Mesothelial cell of epicardium (in vitro differentiated cells): ENCODE data around the gene DGKI. TPM values are rescaled to one million over a fixed set of nuclear protein-coding genes. Genes with fewer than 3 reads are reported as not detected.

Experiments
- DNase-seq, 2 experiments: peaks; one replicate each; pipeline ENCODE4 v3.0.0; 2021; ENCODE audit warnings: low spot score in 2 of 2; ENCODE audit not compliant: unreplicated experiment in 2 of 2
- H3K27ac Mint-ChIP-seq: 2 replicates; pipeline ENCODE4 v1.8.0; 2021; ENCODE audit warnings: mixed read lengths
- H3K27me3 Mint-ChIP-seq: 2 replicates; pipeline ENCODE4 v1.8.0; 2021; ENCODE audit warnings: low read depth, mixed read lengths
- H3K36me3 Mint-ChIP-seq: 2 replicates; pipeline ENCODE4 v1.8.0; 2021; ENCODE audit warnings: mixed read lengths
- H3K4me1 Mint-ChIP-seq: 2 replicates; pipeline ENCODE4 v1.8.0; 2021; ENCODE audit warnings: mixed read lengths
- H3K4me3 Mint-ChIP-seq: 2 replicates; pipeline ENCODE4 v1.8.0; 2021; ENCODE audit warnings: mild to moderate bottlenecking, moderate library complexity, mixed read lengths
- H3K9me3 Mint-ChIP-seq: 2 replicates; pipeline ENCODE4 v1.8.0; 2021; ENCODE audit warnings: mixed read lengths
- total RNA-seq: library from RNA; stranded (reverse); gene quantifications from 3 replicates; pipeline ENCODE4 v1.2.1, GENCODE V29; 2021
- TF ChIP-seq, protein P1 (sequence below): fragments of 200-600 bp; sonication (generic); IDR thresholded peaks from one replicate; pipeline ENCODE4 v1.5.0; 2021; ENCODE audit warnings: antibody characterized with exemption; ENCODE audit not compliant: unreplicated experiment

Gene DGKI
- total RNA-seq, 1 donor from 2014 or later: 2.0 TPM

DNA sequence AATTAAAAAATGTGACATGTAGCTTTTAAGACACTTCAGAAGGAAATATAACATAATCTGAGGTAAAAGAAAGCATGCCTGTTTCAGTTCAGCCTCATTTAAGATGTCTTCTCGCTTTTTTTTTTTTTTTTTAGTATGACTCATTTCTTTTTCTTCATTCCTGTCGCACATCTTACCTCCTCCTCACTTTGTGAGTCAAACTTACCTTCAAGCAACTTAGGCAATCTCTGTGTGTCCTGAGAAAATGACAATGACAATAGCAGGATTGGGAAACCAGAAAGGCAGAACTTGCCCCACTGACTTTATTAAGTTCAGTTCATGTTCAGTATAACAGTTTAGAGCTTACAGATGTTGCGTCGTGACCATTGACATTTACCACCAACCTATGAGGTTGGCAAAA lies 511.0 kb downstream of the DGKI start:
- Mint-ChIP-seq H3K9me3 (peaks cover 16% of the 10 kb centered on the region), H3K4me1 (peaks cover 4% of the 10 kb centered on the region), H3K27me3 (no peaks in the 10 kb centered on the region), H3K36me3 (peaks cover 29% of the 10 kb centered on the region), H3K4me3 (no peak overlapping the region), H3K27ac (no peak overlapping the region)
- DNase-seq: no peak
- TF ChIP-seq, protein P1, sequence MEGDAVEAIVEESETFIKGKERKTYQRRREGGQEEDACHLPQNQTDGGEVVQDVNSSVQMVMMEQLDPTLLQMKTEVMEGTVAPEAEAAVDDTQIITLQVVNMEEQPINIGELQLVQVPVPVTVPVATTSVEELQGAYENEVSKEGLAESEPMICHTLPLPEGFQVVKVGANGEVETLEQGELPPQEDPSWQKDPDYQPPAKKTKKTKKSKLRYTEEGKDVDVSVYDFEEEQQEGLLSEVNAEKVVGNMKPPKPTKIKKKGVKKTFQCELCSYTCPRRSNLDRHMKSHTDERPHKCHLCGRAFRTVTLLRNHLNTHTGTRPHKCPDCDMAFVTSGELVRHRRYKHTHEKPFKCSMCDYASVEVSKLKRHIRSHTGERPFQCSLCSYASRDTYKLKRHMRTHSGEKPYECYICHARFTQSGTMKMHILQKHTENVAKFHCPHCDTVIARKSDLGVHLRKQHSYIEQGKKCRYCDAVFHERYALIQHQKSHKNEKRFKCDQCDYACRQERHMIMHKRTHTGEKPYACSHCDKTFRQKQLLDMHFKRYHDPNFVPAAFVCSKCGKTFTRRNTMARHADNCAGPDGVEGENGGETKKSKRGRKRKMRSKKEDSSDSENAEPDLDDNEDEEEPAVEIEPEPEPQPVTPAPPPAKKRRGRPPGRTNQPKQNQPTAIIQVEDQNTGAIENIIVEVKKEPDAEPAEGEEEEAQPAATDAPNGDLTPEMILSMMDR: no peak

DNA sequence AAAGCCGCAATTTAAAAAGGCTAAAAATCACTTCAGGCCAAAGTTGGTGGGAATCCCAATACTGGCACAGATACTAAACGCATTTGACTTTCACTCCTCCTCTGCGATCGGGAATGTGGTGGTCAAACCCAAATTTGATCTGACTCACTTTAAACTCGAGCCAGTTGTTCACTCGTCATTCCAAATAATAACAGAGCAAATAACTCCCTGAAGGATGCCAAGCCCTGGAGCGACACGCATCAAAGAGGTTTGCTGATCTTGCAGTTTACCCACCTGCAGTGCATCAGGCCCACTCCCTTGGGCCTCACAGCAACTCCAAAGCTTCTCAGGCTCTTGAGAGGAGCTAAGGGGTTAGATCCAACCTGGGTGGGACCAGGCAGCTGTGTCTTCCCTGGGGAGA lies 515.4 kb downstream of the DGKI start:
- H3K27me3 Mint-ChIP-seq: no peaks in the 10 kb centered on the region
- no peak for DNase-seq
- no peaks in the 10 kb centered on the region for H3K9me3 Mint-ChIP-seq
- H3K4me3 Mint-ChIP-seq: no peak overlapping the region
- peaks cover 25% of the 10 kb centered on the region for H3K4me1 Mint-ChIP-seq
- TF ChIP-seq, protein P1: no peak
- H3K36me3 Mint-ChIP-seq: peaks cover 7% of the 10 kb centered on the region
- no peak overlapping the region for H3K27ac Mint-ChIP-seq

Other genes starting within 250 kb of the DGKI start
- gene CREB3L2, start 155.1 kb upstream of the DGKI start, total RNA-seq: 77.8 to 82.8 TPM (median 80.4 TPM) in 3 replicates
- gene AKR1D1, start 229.5 kb upstream of the DGKI start, total RNA-seq: not detected in 3 replicates